CD4-positive, alpha-beta T cell treated with Interferon alpha-2 for 1 hour (primary cell): ENCODE results near the gene SPINT2.
"Not testable (repeated sequence)": the region's sequence is repeated elsewhere in the genome, so short reads cannot be mapped to it uniquely, and the experiment has no call there.

Source experiments
- DNase-seq, 2 donors: peaks; one replicate each; pipeline ENCODE4 v3.0.0-alpha.2; 2020 to 2022

SPINT2 gene

DNA sequence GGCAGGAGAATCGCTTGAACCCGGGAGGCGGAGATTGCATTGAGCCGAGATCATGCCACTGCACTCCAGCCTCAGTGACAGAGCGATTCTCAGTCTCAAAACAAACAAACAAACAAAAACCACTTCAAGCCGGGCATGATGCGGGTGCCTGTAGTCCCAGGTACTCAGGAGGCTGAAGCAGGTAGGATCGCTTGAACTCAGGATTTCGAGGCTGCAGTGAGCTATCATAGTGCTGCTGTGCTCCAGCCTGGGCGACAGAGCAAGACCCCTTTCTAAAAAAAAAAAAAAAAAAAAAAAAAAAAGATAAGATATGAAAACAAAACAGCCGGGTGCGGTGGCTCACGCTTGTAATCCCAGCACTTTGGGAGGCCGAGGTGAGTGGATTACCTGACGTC, 21.1 kb upstream of the SPINT2 start:
- DNase-seq = no peak

DNA sequence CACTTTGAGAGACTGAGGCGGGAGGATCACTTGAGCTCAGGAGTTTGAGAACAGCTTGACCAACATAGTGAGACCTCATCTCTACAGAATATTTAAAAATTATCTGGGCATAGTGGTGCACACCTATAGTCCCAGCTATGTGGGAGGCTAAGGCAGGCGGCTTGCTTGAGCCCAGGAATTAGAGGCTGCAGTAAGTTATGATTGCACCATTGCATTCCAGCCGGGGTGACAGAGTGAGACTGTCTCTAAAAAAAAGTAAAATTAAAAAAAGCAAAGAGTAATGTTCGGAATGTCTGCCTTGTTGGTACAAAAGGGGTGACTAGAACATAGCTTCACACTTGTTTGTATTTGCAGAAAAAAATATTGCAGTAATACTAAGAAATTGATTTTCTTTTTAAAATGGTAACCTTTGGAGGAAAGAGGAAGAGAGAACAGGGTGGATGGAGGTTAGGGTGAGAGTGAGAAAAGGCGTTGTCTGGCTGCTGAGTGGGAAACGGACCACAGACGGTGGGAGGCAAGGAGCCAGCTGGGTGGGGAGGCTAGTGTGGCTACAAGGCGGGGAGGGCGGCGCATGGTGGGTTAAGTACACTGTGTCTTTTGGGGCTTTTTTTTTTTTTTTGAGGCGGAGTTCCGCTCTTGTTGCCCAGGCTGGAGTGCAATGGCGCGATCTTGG, 18.4 kb upstream of the SPINT2 start:
- no peak for DNase-seq

DNA sequence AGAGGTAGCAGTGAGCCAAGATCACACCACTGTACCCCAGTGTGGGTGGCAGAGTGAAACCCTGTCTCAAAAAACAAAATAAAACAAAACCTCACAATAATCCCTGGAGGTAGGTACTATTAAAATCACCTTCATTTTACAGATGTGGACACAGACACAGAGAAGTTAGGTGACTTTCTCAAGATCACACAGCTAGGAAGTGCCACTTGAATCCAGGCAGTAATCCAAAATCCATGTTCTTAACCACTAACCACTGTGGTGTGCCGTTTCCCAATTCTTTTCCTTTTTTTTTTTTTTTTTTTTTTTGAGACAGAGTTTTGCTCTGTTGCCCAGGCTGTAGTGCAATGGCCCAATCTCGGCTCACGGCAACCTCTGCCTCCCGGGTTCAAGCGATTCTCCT, 17.2 kb upstream of the SPINT2 start:
- no peak for DNase-seq

- no peak for DNase-seq
Measured at GRCh38 chr19:38247734-38248268, 16.6 kb upstream of the SPINT2 start.

- DNase-seq = no peak
Measured at GRCh38 chr19:38248421-38248820, 16.0 kb upstream of the SPINT2 start.

DNA sequence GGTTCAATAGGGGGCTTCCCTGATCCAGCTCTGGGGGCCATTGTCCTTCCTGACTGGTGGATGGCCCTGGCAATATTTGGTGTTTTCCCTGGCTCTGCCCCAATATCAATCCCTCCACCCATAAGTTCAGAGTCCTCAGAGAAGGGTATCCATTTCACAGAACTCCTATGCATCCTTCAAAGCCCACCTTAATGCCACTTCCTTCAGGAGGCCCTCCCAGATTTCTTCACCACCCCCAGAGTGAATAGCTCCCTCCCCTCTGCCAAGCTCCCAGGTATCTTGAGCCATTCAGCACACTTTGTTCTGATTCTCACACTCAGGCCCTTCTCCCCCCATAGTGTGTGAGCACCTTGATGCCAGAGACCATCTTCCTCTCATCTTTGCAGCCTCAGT, 13.9 kb upstream of the SPINT2 start:
- DNase-seq = no peak

DNA sequence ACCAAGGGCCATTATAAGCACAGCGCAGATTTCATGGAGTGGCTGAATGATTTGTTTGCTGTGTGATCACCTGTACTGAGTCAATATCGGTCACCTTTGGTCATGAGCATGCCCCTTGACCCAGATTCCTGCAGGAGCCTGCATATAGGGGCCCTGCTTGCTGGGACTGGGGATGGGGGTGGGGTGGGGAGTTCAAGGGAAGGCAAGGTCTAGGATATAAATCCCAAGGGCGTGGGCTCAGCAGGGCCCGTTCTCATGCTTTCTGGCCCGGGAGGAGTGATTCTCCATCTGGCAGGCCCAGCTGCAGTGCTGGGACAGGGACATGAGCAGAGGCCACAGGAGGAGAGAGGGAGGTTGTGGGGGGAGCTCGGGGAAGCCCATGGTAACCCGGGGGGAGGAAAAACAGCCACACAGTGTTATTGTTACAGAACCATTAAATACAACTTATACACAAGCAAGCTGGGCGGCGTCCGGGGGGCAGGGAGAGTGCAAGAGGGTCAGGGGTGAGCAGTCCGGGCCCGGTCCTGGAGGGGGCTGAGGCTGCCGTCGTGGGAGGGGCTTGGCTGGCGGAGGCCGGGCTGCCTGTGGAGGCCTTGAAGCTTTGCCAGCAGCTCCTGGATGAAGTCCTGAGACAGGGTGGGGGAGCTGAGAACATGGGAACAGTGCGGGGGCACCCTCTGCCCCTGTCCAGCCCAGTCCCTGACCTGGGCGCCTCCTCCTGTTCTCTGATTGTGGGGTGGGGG, 13.4 kb upstream of the SPINT2 start:
- DNase-seq = no peak

DNA sequence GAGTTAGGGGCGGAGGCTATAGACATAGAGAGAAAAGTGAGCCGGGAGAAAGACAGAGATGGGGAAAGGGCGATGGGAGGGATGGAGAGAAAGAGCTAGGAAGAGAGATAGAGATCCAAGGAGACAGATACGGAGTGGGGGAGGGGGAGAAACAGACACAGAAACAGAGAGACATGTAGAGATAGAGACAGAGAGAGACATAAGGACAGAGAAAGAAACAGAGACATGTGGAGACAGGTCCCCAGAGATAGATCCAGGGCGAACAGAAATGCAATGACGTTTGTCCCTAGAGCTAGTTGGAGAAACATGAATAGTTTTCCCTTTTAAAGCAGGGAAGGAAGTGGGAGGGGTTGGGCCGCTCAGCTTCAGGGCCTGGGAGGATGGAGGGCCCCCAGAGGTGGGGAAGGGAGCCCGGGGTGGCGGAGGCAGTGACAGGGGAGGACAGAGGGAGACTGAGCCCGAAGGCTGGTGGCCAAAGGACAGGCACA, 12.8 kb upstream of the SPINT2 start:
- no peak for DNase-seq

GRCh38 chr19:38252385-38252784, 12.0 kb upstream of the SPINT2 start:
- DNase-seq = no peak

DNA sequence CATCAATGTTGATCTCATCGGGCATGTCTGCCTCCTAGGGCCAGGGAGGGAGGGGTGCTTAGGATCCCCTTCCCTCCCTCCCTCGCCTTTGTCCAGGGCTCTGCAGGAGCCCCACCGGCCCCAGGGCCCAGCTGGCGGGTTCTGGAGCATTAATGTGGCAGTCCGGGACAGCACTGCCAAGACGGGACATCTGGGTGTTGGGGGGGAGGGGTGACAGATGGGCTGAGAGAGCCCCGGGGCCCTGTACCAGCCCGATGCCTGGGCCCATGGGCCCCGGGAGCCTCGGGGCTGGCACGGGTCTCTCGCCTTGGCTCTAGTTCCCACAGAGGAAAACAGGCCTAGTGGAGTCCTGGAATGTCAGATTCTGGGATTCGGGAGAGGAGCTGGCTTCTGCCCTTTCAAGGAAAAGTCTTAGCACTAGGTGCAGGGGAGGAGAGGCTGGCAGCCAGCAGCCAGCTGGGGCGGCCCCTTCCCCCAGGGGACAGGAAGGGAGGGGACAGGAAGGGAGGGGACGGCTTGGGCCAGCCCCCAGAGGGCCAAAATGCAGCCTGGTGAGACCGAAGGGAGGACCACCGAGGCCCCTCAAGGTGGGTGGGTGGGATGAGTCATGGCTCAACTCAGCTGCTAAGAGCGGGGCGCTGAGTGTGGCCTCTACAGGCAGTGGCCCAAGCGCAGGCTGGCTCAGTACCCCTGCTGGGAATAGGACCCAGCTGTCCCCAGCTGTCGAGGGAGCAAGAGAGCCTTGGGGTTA, 11.3 kb upstream of the SPINT2 start:
- no peak for DNase-seq

DNA sequence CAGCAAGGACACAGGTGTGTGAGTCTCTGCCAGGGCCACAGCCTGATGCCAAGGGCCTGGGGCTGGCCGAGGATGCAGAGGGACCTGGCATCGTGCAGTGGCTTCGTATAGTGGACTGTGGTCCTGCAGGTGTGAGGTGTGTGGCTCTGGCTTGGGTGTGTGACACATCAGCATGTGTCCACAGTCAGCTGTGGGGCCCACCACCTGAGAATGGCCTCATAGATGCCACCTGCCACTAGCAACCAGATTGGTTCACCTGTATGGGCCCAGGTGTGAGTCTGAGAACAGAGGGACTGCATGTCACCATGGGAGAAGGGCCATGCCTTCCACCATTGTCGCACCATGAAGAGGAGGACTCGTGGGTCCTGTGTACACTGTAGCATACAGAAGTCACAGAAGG, 10.6 kb upstream of the SPINT2 start:
- DNase-seq = no peak

GRCh38 chr19:38255383-38256014, 8.9 kb upstream of the SPINT2 start:
- no peak for DNase-seq

- not testable (repeated sequence) for DNase-seq
Measured at GRCh38 chr19:38261942-38262341, 2.4 kb upstream of the SPINT2 start.

GRCh38 chr19:38262585-38263268, 1.6 kb upstream of the SPINT2 start:
- no peak for DNase-seq

DNA sequence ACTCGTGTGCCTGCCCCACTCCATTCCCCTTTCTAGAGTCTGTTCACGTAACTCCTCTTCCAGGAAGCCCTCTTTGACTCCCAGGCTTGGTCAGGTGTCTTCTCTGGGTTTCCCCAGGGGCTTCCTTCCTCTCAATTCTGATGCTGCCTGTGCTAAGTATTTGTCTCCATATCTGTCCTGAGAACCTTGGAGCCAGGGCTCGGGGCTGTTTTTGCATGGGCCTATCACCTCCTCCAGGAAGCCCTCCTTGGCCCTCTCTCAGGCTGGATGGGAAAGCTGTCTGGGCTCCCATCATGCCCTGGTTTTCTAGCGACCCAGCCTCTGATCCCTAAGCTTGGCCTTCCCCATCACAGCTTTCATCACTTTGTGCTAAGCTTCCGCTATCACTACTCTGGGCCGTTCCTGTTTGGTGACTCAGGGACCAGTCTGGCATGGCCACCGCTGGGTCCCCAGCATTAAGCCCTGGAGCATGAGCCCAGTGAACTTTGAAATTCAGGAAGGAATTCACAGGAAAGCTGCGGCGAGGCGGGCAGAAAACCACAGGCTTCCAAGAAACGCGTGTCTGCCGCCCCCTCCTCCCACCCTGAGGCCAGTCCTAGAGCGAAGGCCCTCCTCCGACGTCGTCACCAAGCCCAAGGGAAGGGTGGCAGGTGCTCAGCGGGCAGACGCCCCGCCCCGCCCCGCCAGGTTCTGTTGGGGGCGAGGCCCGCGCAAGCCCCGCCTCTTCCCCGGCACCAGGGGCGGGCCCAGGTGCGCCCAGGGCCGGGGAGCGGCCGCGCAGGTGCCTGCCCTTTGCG, 486 bp upstream of the SPINT2 start:
- DNase-seq = peak; percentile 87 to 89

DNA sequence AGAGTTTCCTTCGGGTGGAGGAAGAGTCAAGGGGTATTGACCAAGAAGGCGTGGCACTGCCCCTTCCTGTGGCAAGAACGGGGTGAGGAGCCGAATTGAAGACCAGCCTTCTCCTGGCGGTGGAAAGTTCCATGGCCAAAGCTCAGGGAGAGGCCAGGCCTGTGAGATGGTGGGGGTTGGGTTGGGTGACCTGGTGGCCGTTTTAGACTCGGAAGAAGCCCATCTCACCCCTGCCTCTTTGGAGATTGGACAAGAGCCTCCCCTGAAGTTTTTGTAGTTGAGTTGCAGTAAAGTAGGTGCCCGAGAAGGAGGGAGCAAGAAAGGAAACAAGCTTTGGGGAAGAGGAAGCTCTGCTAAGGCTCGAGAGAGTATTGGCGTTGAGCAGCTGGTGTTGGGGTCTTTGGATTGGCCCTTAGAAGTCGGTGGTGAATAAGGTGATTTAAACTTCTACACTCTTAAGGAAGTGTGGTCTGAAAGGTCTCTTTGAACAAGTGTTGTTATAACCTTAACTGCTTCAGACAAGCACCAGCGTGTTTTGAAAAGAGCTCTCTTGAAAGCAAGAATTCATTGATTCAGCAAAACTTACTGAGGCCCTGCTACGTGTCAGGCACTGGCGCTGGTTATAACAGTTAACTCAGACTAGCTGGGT, 964 bp downstream of the SPINT2 start:
- DNase-seq = no peak

DNA sequence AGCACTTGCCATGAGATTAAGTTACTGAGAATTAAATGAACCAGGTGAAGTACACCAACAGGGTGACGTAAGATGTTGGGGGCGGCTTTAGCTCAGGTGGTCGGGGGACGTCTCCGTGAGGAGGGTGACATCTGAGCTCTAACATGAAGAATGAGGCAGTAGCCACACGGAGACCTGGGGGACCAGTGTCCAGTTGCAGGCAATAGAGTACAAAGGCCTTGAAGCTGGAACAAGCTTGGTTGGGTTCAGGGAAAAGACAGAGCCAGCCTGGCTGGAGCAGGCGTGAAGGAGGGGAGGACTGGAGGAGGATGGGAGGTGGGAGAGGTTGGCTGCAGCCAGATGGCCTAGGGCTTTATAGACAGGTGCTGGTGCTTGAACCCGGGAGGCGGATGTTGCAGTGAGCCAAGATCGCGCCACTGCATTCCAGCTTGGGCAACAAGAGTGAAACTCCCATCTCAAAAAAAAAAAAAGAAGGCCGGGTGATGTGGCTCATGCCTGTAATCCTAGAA, 1.6 kb downstream of the SPINT2 start:
- no peak for DNase-seq

- no peak for DNase-seq
Measured at GRCh38 chr19:38266981-38267597, 2.7 kb downstream of the SPINT2 start.

DNA sequence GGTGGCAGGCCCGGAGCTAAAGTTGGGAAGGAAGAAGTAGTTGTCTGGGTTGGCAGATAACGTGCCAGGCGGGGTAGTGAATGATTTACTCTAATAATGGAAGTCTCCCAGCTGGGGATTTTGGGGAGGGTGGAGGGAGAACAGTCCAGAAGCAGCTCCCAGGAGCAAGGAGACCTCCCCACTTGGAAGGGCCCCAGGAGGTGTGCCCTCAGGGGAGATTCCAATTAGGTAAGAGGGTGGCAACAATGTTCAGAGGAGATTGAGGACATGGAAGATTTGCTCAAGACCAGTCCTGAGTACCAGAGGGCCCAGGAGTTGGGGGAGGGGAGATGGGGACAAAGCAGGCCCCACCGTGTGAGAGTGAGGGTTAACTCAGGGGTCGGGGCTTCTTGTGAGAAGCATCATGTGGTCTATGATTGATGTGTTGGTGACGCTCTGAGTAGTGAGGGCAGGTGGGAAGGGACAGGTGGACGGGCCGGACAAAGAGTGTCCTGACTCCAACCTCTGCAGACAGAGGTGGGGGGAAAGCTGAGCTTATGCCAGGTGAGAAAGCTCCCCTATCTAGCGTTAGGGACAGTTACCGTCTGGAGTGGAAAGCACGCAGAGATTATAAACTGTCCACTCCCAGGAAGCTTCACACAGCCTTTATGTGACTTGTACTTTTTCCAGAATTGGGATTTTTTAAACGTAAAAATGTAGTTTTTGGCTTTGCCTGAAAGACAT, 3.5 kb downstream of the SPINT2 start:
- no peak for DNase-seq

DNA sequence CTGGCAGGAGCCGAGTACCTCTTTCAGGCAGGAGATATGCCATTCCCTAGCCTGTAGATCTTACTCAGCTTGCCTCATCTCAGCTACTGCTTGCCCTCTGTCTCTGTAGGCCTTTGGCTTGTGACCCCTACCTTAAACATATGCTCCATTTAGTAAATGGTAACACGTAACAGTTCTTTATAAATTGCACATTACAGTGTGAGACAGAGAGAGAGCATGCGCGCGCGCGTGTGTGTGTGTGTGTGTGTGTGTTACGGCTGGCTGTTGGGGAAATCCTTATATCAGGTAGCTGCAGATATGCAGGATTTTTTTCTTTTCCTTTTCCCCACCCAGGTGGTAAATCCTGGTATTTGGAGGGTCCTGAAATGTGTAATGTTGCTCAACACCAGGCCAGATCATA, 4.2 kb downstream of the SPINT2 start:
- DNase-seq = no peak
